Inflammatory macrophage treated with lipopolysaccharide for 1 hour (primary cell): ENCODE data around the gene HRH2.

ENCODE experiments used
- DNase-seq, 2 donors: peaks; one replicate each; pipeline ENCODE4 v3.0.0-alpha.2; 2020 to 2022

Gene HRH2

DNA sequence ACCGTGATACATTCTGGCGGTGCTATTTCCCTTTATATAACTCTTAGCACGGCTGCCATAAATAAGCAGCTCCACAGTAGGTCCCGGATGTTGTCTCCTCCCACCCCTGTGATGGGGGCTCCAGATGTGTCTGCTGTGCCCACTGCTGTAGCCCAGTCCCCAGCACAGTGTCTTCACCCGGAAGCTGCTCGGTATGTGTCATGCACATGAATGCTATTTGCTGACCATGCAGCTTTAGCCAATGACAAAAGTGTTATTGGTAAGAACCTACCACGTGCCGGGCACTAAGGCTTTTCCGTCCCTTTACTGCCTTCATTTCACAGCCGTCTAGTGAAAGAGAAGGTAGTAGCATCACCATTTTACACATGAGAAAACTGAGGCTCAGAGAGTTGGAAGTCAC lies 20.2 kb downstream of the HRH2 start:
- DNase-seq = no peak

DNA sequence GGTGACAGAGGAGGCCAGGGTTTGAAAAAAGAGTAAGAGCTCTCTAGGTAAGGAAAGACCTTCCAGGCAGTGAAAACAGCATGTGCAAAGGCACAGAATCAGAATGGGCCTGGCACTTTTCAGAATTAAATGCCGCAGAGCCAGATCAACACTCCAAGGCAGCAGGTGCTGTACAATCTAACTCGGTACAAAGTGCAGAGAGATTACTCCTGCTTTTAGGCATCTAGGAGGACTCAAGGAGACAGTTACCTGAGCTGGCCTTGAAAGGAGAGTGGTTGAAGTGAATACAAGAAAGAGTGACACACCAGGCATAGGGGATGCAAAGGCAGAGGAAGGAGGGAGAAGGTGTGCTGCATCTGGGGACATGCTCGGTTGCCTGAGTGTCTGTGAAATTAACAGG lies 21.5 kb downstream of the HRH2 start:
- no peak for DNase-seq

DNA sequence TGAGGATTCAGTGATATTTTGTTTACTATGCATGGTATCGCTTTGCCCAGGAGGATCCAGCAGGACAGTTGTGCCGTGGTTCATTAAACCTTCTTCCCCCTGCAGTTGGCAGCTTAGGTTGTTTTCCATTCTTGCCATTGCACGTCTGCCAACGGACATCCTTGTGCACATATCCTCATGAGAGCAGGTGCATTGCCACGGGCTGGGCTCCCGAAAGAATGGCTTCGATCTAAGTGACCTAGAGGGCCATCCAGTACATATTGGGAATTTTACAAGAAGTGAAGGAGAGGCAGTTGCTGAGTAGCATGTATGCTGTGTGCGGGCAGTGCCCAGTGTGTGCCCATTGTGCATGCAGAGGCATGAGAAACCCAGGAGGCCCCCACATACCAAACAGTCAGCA lies 22.1 kb downstream of the HRH2 start:
- no peak for DNase-seq

DNA sequence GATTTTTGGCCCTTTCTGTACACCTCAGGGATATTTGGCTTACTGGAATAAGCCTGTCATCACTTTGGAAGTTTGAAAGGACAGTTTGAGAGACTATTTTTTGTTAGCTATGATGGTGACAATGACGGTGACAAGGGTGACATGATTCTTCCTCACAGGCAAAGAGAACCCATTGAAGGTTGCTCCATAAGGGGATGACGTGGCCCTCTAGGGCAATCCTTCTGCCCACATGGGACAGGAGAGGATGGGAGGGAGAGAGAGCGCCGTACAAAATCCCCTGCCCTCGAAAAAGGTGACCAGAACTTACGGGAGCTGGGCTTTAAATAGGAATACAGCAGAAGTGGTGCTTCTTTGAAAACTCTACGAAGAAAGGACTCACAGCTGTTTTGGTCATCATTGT lies 22.6 kb downstream of the HRH2 start:
- DNase-seq = peak; percentile 61 to 80

DNA sequence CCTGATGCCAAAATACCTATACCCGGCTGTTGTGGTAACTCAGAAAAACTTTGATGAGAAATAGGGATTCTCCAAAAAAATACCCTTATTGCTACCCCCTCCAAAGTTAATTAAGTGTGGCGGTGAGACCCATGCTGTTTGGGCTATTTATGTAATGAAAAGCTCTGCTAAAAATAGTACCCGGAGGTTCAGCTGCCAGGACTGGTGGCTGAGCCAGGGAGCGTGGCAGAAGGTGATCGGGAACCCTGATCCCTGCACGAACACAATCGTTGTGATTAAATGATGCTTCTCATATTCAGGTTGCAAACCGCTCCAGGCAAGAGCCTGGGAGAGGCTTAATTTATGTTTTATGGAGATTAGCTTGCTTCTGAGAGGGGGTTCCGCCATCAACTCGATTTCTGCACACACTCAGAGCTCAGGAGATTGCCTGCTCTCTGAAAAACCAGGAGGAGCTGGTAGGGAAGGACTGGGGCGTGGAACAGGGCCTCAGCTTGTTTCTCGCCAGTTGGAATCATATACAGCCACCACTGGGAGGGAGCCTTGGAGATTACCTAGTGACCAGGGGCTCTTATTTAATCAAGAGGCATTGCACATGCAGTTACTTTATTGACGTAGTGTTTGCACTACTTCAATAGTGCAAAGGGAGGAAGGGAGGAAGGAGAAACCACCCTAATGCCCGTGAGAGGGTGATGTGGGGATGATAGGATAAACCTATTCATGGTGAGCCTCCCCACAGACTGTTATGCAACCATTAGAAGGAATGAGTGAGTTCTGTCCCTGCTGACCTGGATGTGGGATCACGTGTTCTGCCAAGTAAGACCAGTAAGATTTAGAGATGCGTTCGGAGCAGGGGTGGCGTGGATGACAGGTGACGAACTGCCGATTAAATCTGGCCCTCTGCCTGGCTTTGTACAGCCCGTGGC lies 23.4 kb downstream of the HRH2 start:
- no peak for DNase-seq

DNA sequence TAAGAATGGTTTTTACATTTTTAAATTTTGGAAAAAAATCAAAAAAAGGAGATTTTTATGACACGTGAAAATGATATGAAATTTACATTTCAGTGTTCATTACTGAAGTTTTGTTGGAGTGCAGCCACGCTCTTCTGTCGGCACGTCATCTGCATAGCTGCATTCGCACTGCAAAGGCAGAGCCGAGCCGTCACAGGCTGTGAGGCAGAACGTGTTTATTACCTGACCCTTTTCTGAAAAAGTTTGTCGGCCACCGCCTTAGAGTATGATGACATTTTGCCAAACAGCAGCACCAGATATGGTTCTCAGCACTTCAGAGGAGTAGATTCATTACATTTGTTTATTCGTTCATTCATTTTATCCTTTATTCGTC lies 24.1 kb downstream of the HRH2 start:
- no peak for DNase-seq

DNA sequence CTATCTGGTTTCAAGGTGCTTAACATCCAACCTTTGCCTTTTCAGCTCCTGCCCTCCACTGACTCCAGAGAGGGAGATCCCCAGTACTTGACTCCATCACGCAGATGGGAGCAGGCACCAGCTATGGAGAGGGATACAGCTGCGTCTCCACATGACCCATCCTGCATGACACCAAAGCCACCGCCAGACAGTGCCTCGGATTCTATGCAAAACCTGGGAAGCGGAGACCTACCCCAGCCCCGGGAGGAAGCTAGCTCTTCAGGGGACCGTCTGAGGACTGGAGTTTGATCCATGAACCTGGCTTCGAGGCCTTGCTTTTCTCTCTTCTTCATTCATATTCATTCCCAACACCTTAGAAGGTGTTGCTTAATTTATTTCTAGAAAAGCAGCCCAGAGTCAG lies 24.8 kb downstream of the HRH2 start:
- DNase-seq = no peak

DNA sequence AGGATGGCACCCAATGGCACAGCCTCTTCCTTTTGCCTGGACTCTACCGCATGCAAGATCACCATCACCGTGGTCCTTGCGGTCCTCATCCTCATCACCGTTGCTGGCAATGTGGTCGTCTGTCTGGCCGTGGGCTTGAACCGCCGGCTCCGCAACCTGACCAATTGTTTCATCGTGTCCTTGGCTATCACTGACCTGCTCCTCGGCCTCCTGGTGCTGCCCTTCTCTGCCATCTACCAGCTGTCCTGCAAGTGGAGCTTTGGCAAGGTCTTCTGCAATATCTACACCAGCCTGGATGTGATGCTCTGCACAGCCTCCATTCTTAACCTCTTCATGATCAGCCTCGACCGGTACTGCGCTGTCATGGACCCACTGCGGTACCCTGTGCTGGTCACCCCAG lies 25.4 kb downstream of the HRH2 start:
- DNase-seq = no peak

DNA sequence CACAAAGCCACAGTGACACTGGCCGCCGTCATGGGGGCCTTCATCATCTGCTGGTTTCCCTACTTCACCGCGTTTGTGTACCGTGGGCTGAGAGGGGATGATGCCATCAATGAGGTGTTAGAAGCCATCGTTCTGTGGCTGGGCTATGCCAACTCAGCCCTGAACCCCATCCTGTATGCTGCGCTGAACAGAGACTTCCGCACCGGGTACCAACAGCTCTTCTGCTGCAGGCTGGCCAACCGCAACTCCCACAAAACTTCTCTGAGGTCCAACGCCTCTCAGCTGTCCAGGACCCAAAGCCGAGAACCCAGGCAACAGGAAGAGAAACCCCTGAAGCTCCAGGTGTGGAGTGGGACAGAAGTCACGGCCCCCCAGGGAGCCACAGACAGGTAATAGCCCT lies 26.1 kb downstream of the HRH2 start:
- DNase-seq = no peak

DNA sequence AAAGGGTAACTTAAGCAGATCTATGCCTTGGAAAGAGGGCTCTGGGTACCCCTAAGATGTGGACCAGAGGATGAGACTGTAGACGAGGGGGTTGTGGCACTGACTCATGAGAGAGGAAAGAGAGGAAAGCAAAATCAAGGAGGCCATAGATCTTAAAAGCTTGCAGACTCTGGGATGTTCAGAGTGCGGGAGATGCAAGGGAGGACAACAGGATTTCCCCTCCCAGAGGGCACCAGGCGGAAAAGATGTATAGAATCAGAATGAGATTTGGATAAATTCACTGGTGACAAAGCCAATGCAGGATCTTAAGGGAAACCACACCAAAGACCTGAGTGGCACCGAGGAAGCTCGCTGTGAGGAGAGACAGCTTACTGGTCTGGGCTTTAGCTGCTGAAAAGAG lies 27.1 kb downstream of the HRH2 start:
- no peak for DNase-seq

DNA sequence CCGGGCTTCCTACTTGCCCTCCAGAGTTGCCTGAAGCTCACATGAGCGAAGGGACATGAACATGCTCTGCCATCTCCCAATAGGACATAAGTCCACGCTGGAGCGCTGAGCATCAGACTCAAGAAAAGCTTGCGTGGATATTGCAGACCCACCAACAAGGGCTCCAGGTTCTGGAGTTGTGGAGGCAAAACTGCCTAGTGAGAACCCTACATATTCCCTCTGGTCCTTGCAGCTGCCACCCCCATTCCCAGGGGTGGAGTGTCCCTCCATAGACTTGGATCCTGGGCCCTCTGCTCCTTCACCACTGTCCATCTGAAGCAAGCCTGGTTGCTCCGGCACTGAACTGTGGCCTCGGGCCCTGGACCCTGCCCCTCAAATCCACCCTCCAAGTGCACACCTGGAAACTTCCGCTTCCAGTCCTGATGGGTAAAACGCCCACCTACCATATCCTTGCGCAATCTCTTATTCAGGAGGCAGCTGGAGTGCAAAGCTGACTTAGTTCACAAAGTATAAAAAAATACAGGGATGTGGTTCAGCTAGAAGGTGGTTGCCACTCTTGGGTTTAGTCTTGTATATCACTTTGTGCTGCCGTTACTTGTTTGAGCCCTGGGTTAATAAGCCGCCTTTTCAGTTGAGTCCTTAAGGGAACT lies 28.0 kb downstream of the HRH2 start:
- no peak for DNase-seq

DNA sequence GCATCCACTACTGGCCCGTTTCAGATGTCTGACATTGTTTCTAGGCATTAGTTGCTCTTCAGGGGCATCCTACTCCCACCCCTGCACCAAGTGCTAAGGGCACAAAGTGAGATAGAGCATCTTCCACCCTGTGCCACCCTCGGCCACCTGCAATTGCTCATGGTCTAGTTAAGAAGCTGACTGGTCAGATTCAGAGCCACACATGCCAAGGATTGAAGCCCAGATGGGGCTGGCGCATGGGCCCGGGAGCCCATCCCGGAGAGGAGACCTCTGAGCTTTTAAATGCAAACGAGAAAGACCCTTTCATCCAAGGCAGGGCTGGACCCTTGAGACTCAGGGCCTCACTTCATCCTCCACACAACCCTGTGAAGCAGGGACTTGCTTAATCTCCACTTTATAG lies 28.5 kb downstream of the HRH2 start:
- DNase-seq = no peak

DNA sequence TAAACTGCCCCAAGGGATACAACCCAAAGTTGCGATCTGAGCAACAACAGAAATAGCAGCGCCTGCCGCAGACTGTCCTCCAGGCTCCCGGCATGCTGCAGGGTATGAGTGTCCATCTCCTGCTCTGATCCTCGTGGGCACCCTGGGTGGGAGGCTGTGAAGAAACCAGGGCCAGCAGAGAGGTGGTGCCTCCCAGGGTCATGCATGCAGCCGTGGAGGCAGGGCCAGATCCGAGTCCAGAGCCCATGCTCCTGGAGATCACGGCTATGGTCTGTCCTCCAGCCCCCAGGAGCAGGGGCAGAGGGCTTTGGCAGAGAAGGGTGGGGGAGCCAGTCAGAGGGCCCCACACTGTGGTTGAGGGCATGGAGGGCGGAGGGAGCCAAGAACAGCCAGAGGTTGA lies 29.0 kb downstream of the HRH2 start:
- DNase-seq = no peak

DNA sequence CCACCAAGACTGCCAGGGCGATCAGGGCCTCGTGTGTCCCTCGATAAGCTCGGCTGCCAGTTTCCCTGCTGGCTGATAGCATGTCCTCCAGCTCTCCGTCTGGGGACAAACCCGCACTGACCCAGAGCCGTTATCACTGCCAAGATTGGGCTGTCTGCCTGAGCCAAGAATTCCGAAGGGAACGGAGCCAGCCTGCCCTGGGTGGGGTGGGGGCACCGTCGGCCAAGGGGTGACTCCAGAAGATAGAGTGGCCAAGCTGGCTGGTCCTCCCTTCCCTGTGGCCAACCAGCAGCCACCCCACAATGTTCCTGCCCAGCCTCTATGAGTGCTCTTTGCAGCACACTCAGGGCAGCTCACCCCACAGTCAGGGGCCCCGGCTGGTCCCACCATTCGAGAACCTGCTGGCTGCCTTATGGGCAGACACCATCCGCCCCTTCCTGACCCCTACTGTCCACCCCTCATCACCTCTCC lies 29.4 kb downstream of the HRH2 start:
- DNase-seq = no peak

DNA sequence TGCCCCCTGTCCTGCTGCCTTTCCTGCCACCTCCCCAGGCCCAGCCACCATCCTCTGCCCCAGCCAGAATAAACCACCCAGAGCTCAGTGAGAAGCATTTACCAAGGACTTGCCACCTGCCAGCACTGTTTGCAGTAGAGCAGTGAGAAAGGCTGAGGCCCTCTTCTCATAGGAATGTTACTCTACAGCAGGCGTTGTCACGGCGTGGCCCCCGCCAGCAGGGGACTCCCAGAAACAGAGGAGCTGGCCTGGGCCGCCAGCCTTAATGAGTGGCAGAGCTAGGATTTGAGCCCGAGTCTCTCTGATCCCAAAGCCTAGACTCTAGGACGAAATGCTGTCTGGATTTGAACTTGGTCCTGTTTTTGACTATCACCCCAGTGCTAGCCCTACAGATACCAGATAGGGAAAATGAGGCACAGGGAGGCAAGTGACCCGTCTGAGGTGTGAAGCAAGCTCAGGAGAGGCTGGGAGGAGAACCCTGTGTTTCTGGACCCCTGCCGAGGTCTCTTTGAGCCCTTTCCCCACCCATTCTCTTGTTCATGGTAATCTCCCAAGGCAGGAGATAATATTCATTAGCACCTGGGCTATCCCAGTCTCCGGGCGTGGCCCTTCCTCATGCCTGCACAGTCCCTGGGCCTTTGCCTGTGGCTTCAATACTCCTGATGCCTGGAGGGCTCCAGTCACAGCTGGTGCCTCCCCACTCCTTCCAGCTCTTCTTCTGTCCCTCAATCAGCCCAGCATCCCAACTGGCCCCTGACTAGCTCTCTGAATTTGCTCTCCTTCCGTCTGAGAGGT lies 30.7 kb downstream of the HRH2 start:
- DNase-seq = no peak

DNA sequence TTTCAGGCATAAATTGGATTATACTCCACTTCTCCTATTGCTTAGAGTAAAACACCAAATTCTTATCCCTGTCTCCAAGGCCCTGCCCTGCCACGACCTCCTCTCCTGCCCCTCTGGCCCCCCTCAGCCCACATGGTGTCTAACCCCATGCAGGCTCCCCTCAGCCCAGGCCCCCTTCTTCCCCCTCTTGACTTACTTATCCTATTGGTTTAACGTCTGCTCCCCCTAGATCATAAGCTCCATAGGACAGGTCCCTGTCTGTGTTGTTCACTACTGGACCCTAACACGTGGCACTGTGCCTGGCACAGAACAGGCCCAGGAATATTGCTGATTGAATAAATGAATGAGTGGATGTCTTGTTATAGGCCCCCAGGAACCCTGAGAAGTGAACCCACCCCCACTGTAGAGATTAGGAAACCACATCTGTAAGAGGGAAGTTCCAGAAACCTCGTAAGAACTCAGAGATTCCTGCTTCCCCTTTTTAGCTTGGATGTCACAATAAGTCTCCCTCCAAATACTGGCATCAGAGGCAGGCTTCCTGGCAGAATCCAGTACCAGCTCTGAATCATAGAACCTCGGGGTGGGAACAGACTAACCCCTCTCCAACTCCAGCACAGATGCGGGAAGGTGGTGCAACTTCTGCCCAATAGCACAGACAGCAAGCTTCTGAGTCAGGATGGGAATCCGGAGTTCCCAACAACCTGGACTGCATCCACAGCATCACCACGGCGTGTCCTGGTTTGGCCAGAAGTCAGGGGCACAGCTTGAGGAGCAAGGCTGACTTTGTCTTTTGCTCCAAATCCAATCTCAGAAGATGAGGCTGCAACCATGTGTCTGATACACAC lies 31.5 kb downstream of the HRH2 start:
- DNase-seq = peak; percentile 95 to 98

DNA sequence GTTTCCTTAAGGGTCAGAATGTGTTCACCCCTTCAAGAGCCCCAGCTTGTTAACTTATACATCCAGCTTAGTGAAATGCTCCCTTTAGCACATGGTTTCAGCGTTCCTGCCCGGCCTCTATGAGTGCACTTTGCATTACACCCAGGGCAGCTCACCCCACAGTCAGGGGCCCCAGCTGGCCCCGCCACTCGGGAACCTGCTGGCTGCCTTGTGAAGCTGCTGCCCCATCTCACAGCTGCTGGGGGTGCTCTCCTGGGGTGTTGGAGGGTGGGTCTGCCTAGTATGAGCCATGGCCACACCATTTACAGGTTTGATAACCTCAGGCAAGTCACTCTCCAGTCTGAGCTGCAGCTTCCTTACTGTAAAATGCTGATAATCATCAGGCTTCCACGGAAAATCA lies 32.2 kb downstream of the HRH2 start:
- no peak for DNase-seq

DNA sequence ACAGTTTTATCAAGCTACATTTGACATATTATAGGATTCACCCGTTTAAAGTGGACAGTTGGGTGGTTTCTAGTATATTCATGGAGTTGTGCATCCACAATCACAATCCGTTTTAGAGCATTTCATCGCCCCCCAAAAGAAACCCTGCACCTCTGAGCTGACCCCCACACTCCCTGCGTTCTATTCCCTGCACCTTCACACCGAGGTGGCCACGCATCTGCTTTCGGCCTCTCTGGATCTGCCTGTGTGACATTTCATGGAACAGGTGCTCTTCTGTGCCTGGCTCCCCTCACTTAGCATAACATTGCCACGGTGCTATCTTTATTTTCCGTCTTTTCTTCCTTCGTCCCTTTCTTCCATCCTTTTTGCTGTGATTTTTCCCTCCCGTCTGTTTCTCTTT lies 32.7 kb downstream of the HRH2 start:
- no peak for DNase-seq

DNA sequence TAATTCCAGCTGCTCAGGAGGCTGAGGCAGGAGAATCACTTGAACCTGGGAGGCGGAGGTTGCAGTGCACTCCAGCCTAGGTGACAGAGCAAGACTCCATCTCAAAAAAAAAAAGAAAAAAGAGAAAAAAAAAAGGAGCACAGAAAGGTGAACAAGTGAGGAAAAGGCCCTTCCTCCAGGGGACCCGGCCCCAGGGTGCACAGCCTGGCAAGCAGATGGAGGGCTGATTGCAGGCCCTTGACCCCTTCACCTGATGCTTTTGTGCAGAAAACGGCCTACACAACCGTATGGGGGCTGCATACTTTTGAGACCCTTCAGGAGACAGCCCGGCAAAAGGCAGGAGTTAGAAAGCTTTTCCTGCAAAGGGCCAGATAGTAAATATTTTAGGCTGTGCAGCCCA lies 33.9 kb downstream of the HRH2 start:
- DNase-seq = no peak

DNA sequence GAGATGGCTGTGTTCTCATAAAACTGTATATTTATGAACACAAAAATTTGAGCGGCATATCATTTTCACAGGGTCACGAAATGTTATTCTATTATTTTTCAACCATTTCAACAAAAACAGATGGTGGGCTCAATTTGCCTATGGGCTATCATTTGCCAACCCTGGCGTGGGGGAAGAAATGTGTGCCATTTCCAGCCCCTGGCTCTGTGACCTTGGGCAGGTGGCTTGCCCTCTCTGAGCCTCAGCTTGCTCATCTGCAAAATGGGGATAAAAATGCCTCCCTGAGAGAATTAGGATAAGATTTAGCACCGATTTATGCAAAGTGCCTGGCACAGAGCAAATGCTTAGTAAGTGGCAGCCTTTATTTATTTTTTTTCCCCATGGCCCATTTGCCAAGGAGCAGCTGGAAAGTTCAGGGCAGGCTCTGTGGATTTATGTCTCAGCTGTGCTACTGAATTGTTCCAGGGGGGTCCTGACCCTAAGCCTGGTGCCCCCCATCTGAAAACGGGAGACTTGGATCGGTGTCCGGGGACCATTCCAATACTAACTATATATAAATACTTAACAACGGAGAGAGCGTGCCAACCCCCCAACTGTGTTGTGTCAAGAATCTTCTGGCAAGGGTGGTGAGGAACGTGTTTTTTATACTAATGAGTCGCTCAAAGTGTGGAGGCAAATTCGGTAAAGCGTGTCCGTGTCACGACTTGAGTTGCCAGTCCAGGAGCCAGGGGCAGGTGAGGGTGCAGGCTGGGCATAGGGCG lies 34.5 kb downstream of the HRH2 start:
- DNase-seq = no peak

DNA sequence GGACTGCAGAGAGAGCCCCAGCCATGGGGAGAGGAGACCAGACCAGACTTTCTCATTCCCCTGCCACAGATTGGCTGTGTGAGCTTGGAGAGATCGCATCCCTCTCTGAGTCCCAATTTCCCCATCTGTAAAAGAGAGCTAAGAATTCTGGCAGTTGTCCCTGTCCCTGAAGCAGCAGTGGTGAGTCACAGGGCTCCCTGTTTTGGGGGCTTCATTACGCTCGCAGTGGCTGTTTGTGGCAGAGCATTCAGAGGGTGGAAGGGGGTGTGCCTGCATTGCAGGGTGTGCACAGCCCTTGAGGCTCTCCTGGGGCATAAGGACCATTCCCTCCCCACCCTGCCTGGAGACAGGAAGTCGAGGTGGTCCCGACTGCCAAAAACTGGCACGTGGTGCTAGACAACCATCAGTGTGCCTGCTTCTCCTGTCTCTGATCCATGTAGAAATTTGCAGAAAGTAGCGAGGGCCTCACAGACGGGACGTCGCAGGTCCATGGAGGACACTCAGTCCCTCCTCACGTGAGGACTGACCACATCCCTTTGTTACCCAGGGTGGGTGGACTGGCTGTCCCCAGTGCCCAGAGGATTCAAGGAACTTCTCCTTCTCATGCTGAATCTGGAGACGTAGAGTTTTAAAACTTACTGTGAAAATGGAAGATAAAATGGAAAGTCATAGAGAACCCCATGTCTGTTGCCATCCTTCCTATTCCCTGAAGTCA lies 35.3 kb downstream of the HRH2 start:
- peak; percentile 35 to 37 for DNase-seq
